ENCODE measurements around the gene DQX1.

The DQX1 gene

GRCh38 chr2:74482801-74483674 lies 43.0 kb downstream of the DQX1 start, which contains the start of the genes CCDC142 and TTC31 (continued):
- TF ChIP-seq ZNF18 (tag by site-specific recombination; IDR thresholded peaks at IDR 0.05) = no peak
- TF ChIP-seq ZNF530 (tag by site-specific recombination; IDR thresholded peaks at IDR 0.05; ENCODE audit: low read depth) = no peak
- TF ChIP-seq ZNF629 (tag by site-specific recombination; IDR thresholded peaks at IDR 0.05) = peak; percentile 62; the same call in 1 of the 2 replicates
- TF ChIP-seq ZFP69B (tag by site-specific recombination; IDR thresholded peaks at IDR 0.05) = peak; percentile 9; the same call in 1 of the 2 replicates
- TF ChIP-seq YY1 (tag by site-specific recombination; IDR thresholded peaks at IDR 0.05) = peak; percentile 94
- no peak for TF ChIP-seq ZNF544 (tag by site-specific recombination; IDR thresholded peaks at IDR 0.05)
- TF ChIP-seq ZNF600 (tag by site-specific recombination; IDR thresholded peaks at IDR 0.05) = peak; percentile 67; the same call in 1 of the 2 replicates
- TF ChIP-seq ZNF660 (tag by site-specific recombination; IDR thresholded peaks at IDR 0.05) = peak; percentile 41; the same call in 1 of the 2 replicates
- TF ChIP-seq PATZ1 (tag by site-specific recombination; IDR thresholded peaks at IDR 0.05) = peak; percentile 77
- no peak for TF ChIP-seq ZNF596 (tag by site-specific recombination; IDR thresholded peaks at IDR 0.05)
- TF ChIP-seq ZNF10 (tag by site-specific recombination; IDR thresholded peaks at IDR 0.05) = no peak
- TF ChIP-seq KLF17 (tag by site-specific recombination; IDR thresholded peaks at IDR 0.05) = peak; percentile 32; the same call in 1 of the 2 replicates
- no peak for TF ChIP-seq GLI4 (tag by site-specific recombination; IDR thresholded peaks at IDR 0.05)
- no peak for TF ChIP-seq ZNF248 (tag by site-specific recombination; IDR thresholded peaks at IDR 0.05)
- TF ChIP-seq CTCF (tag by site-specific recombination; IDR thresholded peaks at IDR 0.05) = peak; percentile 88
- TF ChIP-seq ZXDB (tag by site-specific recombination; IDR thresholded peaks at IDR 0.05) = 0 out of 2 replicates have a peak, but pooled peaks have one; percentile 58
- no peak for TF ChIP-seq ZNF658 (tag by site-specific recombination; IDR thresholded peaks at IDR 0.05)
- TF ChIP-seq ZBTB11 (tag by site-specific recombination; conservative IDR thresholded peaks at IDR 0.05; ENCODE audit: low read depth) = peak; percentile 89
- peak; percentile 40; the same call in 1 of the 2 replicates for TF ChIP-seq ZNF692 (tag by site-specific recombination; IDR thresholded peaks at IDR 0.05)
- TF ChIP-seq ZBTB8A (tag by site-specific recombination; IDR thresholded peaks at IDR 0.05) = peak; percentile 78
- TF ChIP-seq ZNF501 (tag by site-specific recombination; IDR thresholded peaks at IDR 0.05) = peak; percentile 82; the same call in 1 of the 2 replicates
- TF ChIP-seq ZBTB48 (tag by site-specific recombination; IDR thresholded peaks at IDR 0.05) = no peak; the same call in 1 of the 2 replicates
- peak; percentile 3; the same call in 1 of the 2 replicates for TF ChIP-seq EGR2 (tag by site-specific recombination; IDR thresholded peaks at IDR 0.05; ENCODE audit: low read depth)
- no peak for TF ChIP-seq ZNF280C (tag by site-specific recombination; IDR thresholded peaks at IDR 0.05)
- TF ChIP-seq ZNF341 (tag by site-specific recombination; IDR thresholded peaks at IDR 0.05; ENCODE audit: low read depth) = peak; percentile 82
